HCT116 (cell line): ENCODE results near the gene TMEM154. TPM values are rescaled to one million over a fixed set of nuclear protein-coding genes. Genes with fewer than 3 reads are reported as not detected.

ENCODE experiments used
- ATAC-seq: fragments of 200-7000 bp; cut with Tn5 transposase; 2 replicates; pipeline ENCODE4 v1.9.1; 2020; ENCODE audit warnings: mild to moderate bottlenecking, moderate library complexity
- BruUV-seq: library from RNA; stranded (reverse); fragments of 400-500 nt; replicated peaks from 2 replicates; lab custom pipeline; 2021; lab: Mats Ljungman, UMichigan
- CTCF ChIA-PET: fragments of 300-600 bp; sonication (Branson Sonifier 250); formaldehyde crosslinking; loops from one replicate; lab custom pipeline; 2021; ENCODE audit warnings: antibody characterized with exemption; lab: Charles Lee
- POLR2A ChIA-PET: fragments of 300-600, 350-600 bp; sonication (Branson Sonifier 250); formaldehyde crosslinking; loops from one replicate; lab custom pipeline; 2021; ENCODE audit warnings: antibody characterized with exemption; lab: Charles Lee
- RAD21 ChIA-PET, 2 experiments: fragments of 300-600 bp; sonication (Branson Sonifier 250); formaldehyde crosslinking; loops; one replicate each; lab custom pipeline; 2023; ENCODE audit warnings: low total read pairs in 2 of 2; ENCODE audit not compliant: uncharacterized antibody in 2 of 2, unreplicated experiment in 2 of 2, low non-redundant PET in 1 of 2; lab: Charles Lee
- DNase-seq: peaks from one replicate; pipeline ENCODE4 v3.0.0-alpha.2; 2010; ENCODE audit warnings: low read depth, low spot score
- H2AFZ ChIP-seq: fragments of 200-600 bp; shearing (Covaris generic), sonication (generic); 2 replicates; pipeline ENCODE4 v1.6.1; 2017; ENCODE audit warnings: low read depth, mixed run types, mixed read lengths, antibody characterized with exemption, low read length; ENCODE audit not compliant: poor library complexity, severe bottlenecking
- H3K27ac ChIP-seq: 2 replicates; pipeline ENCODE4 v1.5.1; 2012; ENCODE audit warnings: low read depth, low read length
- H3K27me3 ChIP-seq: fragments of 200-600 bp; sonication (generic); 2 replicates; pipeline ENCODE4 v1.6.1; 2016; ENCODE audit warnings: mixed run types, low read length, mixed read lengths; ENCODE audit not compliant: insufficient read depth
- H3K36me3 ChIP-seq, 2 experiments: fragments of 200-500 bp in 1 of 2; fragments of 200-600 bp in 1 of 2; sonication (Bioruptor generic) in 1 of 2; sonication (generic) in 1 of 2; 2 replicates each; pipeline versions ENCODE4 v1.5.1 to v1.6.1; 2014 to 2016; ENCODE audit warnings: low read length in 2 of 2, inconsistent platforms in 1 of 2, mixed read lengths in 1 of 2, mixed run types in 1 of 2; ENCODE audit not compliant: insufficient read depth in 2 of 2, control insufficient read depth in 1 of 2
- H3K4me1 ChIP-seq, 2 experiments: fragments of 200-600 bp in 1 of 2; sonication (generic) in 1 of 2; 2 replicates each; pipeline versions ENCODE4 v1.5.1 to v1.6.1; 2012 to 2017; ENCODE audit warnings: low read length in 2 of 2, inconsistent platforms in 1 of 2, mild to moderate bottlenecking in 1 of 2, mixed read lengths in 1 of 2, mixed run types in 1 of 2, moderate library complexity in 1 of 2; ENCODE audit not compliant: insufficient read depth in 2 of 2, control insufficient read depth in 1 of 2
- H3K4me2 ChIP-seq: fragments of 200-600 bp; sonication (generic); 2 replicates; pipeline ENCODE4 v1.6.1; 2017; ENCODE audit warnings: mixed run types, low read length, mixed read lengths
- H3K4me3 ChIP-seq, 2 experiments: fragments of 200-600 bp in 1 of 2; sonication (generic) in 1 of 2; replicated peaks in 1 of 2; 2 replicates each; pipeline ENCODE4 v1.5.1; 2011 to 2016; ENCODE audit warnings: low read length in 2 of 2, control low read depth in 1 of 2, low read depth in 1 of 2, mild to moderate bottlenecking in 1 of 2, mixed read lengths in 1 of 2, mixed run types in 1 of 2
- H3K79me2 ChIP-seq: fragments of 200-600 bp; sonication (generic); 2 replicates; pipeline ENCODE4 v1.6.1; 2017; ENCODE audit warnings: mild to moderate bottlenecking, mixed run types, low read length, moderate library complexity, mixed read lengths; ENCODE audit not compliant: insufficient read depth
- H3K9ac ChIP-seq: fragments of 200-600 bp; sonication (generic); 2 replicates; pipeline ENCODE4 v1.6.1; 2016; ENCODE audit warnings: low read length, mixed read lengths
- H3K9me2 ChIP-seq: fragments of 200-600 bp; sonication (generic), shearing (Covaris generic); 2 replicates; pipeline ENCODE4 v1.6.1; 2017; ENCODE audit warnings: mixed run types, mild to moderate bottlenecking, moderate library complexity; ENCODE audit not compliant: insufficient read depth
- H3K9me3 ChIP-seq, 2 experiments: fragments of 200-500 bp in 1 of 2; fragments of 200-600 bp in 1 of 2; sonication (Bioruptor generic) in 1 of 2; sonication (generic) in 1 of 2; 2 replicates each; pipeline ENCODE4 v1.6.1; 2014 to 2017; ENCODE audit warnings: low read length in 2 of 2, mixed read lengths in 2 of 2, inconsistent platforms in 1 of 2, low read depth in 1 of 2, mild to moderate bottlenecking in 1 of 2, mixed run types in 1 of 2, moderate library complexity in 1 of 2; ENCODE audit not compliant: control insufficient read depth in 1 of 2, insufficient read depth in 1 of 2
- H4K20me1 ChIP-seq: fragments of 200-600 bp; sonication (generic), shearing (Covaris generic); 2 replicates; pipeline ENCODE4 v1.6.1; 2017; ENCODE audit warnings: mixed run types, mild to moderate bottlenecking, moderate library complexity; ENCODE audit not compliant: insufficient read depth
- CEBPB ChIP-seq: IDR thresholded peaks from 2 replicates; pipeline ENCODE4 v1.6.1; 2012; ENCODE audit warnings: low read depth
- EGR1 ChIP-seq: IDR thresholded peaks from 2 replicates; pipeline ENCODE4 v1.6.1; 2012; ENCODE audit warnings: low read depth
- EZH2phosphoT487 ChIP-seq: fragments of 200-600 bp; IDR thresholded peaks from 2 replicates; pipeline ENCODE4 v1.6.1; 2018; ENCODE audit warnings: antibody characterized with exemption, borderline replicate concordance
- FOSL1 ChIP-seq: IDR thresholded peaks from 2 replicates; pipeline ENCODE4 v1.6.1; 2012; ENCODE audit warnings: low read depth
- POLR2A ChIP-seq: IDR thresholded peaks from 2 replicates; pipeline ENCODE4 v1.7.0; 2011; ENCODE audit warnings: borderline replicate concordance; ENCODE audit not compliant: insufficient read depth, insufficient read length; ENCODE audit errors: extremely low read depth
- RAD21 ChIP-seq: IDR thresholded peaks from 2 replicates; pipeline ENCODE4 v1.6.1; 2012; ENCODE audit warnings: low read depth, mild to moderate bottlenecking
- SRF ChIP-seq: IDR thresholded peaks from 2 replicates; pipeline ENCODE4 v1.6.1; 2012; ENCODE audit warnings: low read depth
- YY1 ChIP-seq: IDR thresholded peaks from 2 replicates; pipeline ENCODE4 v1.6.1; 2011; ENCODE audit warnings: low read length, low read depth, moderate library complexity, mild to moderate bottlenecking; ENCODE audit not compliant: insufficient replicate concordance; ENCODE audit errors: extremely low read depth
- intact Hi-C: fragments of 100-400 bp; cut with micrococcal nuclease; formaldehyde crosslinking; loops from 2 replicates; pipeline ENCODE4 v1.10.0; 2022
- total RNA-seq: library from RNA; stranded (reverse); gene quantifications from one replicate; pipeline ENCODE4 v1.2.1, GENCODE V29; 2021; ENCODE audit not compliant: unreplicated experiment
- TF ChIP-seq, protein P1 (sequence below), 3 experiments: fragments of 200-600 bp in 1 of 3; sonication (generic) in 1 of 3; IDR thresholded peaks in 2 of 3; conservative IDR thresholded peaks in 1 of 3; 2 replicates each; pipeline ENCODE4 v1.5.1; 2012 to 2017; ENCODE audit warnings: low read depth in 2 of 3, low read length in 2 of 3, antibody characterized with exemption in 1 of 3, borderline replicate concordance in 1 of 3, control low read depth in 1 of 3, mild to moderate bottlenecking in 1 of 3, mixed read lengths in 1 of 3, mixed run types in 1 of 3, moderate library complexity in 1 of 3; ENCODE audit not compliant: insufficient read depth in 1 of 3

The TMEM154 gene
- total RNA-seq, 1 experiment from 2014 or later = 2.4 TPM

DNA sequence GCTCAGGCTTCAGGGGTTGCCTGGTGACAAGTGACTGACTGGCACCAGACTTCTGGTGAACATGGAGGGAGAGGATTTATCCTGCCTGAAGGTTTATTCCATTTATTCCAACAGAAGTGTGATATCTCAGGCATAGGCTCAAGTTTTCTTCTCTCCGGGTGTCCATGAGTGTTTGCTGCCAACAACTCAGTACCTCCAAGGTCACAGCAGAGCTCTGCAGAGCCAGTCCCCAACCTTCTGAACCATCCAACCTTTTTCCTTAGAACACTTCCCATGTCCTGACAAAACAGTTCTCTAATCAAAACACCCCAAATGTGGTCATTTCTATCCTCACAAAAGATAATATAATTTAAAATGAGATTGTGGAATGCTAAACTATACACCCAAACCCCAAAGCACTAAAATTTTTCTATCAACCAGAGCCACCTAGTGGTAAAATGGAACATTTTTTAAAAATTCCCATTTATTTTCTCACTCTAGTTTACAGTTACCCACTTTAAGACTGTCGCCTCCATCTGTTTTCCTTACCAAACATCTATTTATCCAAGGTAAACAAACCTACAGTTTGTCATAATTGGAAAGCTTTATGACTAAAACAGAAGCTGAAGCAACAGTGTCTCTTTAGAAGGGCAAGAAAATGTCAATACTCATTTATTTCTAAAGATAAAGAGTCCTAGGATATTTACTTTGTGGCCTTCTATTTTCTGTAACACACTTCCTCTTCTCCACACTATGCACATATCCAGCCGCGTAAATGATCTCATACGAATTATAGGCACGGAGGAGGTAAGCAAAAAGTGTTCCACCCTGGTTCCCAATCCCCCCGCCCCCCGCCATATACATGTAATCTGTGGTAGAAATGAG, 39.5 kb downstream of the TMEM154 start:
- intact Hi-C loops = loop anchor here (1.0 to 5.0 kb wide), 3 partner anchors 140 to 233 kb away; no protein-coding TSS in a partner anchor
- TF ChIP-seq RAD21 = peak; percentile 76
- TF ChIP-seq, protein P1, sequence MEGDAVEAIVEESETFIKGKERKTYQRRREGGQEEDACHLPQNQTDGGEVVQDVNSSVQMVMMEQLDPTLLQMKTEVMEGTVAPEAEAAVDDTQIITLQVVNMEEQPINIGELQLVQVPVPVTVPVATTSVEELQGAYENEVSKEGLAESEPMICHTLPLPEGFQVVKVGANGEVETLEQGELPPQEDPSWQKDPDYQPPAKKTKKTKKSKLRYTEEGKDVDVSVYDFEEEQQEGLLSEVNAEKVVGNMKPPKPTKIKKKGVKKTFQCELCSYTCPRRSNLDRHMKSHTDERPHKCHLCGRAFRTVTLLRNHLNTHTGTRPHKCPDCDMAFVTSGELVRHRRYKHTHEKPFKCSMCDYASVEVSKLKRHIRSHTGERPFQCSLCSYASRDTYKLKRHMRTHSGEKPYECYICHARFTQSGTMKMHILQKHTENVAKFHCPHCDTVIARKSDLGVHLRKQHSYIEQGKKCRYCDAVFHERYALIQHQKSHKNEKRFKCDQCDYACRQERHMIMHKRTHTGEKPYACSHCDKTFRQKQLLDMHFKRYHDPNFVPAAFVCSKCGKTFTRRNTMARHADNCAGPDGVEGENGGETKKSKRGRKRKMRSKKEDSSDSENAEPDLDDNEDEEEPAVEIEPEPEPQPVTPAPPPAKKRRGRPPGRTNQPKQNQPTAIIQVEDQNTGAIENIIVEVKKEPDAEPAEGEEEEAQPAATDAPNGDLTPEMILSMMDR (IDR thresholded peaks at IDR 0.05 in 2 of 3, conservative IDR thresholded peaks at IDR 0.05 in 1 of 3; ENCODE audit: borderline replicate concordance in 1 of 3, insufficient read depth in 1 of 3, low read depth in 2 of 3, low read length in 2 of 3) = peak; percentile 31 to 73 (median 63); a peak in 3 of 6 replicates
- TF ChIP-seq EGR1 = no peak
- no peak for TF ChIP-seq YY1
- TF ChIP-seq SRF = no peak
- no peak for TF ChIP-seq FOSL1
- no peak for TF ChIP-seq POLR2A
- TF ChIP-seq CEBPB = no peak
- no peak for TF ChIP-seq EZH2phosphoT487
- Histone ChIP-seq H3K4me1 (no peaks in the 10 kb centered on the region), H3K9me3 (no peaks in the 10 kb centered on the region), H3K36me3 (no peaks in the 10 kb centered on the region), H2AFZ (no peak overlapping the region), H3K27ac (no peak overlapping the region), H3K4me2 (no peak overlapping the region), H3K4me3 (no peak overlapping the region), H4K20me1 (no peaks in the 10 kb centered on the region), H3K27me3 (no peaks in the 10 kb centered on the region), H3K9ac (no peak overlapping the region), H3K9me2 (no peaks in the 10 kb centered on the region), H3K79me2 (no peaks in the 10 kb centered on the region)
- ChIA-PET CTCF (interaction anchor here (2.7 to 3.5 kb wide), 2 partner anchors 139 to 186 kb away, joined by 21 to 29 read pairs; no protein-coding TSS in a partner anchor), POLR2A (no interaction called here), RAD21 (interaction anchor here (0.9 to 1.2 kb wide), 2 partner anchors 139 to 224 kb away, joined by 3 to 5 read pairs; no protein-coding TSS in a partner anchor)
- DNase-seq = no peak
- no TSS peak for BruUV-seq
- ATAC-seq = peak; percentile 74
